Activated CD8-positive, alpha-beta memory T cell treated with anti-CD3 and anti-CD28 coated beads, Interleukin-2, amount 50 U/mL, for 4 hours (primary cell): ENCODE measurements around the gene FEV.
"Not testable (repeated sequence)": the region's sequence is repeated elsewhere in the genome, so short reads cannot be mapped to it uniquely, and the experiment has no call there.

Source experiments
- DNase-seq: peaks from one replicate; pipeline ENCODE4 v3.0.0-alpha.2; 2020

Gene FEV

GRCh38 chr2:218963601-218964000 is 21.4 kb downstream of the FEV start:
- no peak for DNase-seq

DNA sequence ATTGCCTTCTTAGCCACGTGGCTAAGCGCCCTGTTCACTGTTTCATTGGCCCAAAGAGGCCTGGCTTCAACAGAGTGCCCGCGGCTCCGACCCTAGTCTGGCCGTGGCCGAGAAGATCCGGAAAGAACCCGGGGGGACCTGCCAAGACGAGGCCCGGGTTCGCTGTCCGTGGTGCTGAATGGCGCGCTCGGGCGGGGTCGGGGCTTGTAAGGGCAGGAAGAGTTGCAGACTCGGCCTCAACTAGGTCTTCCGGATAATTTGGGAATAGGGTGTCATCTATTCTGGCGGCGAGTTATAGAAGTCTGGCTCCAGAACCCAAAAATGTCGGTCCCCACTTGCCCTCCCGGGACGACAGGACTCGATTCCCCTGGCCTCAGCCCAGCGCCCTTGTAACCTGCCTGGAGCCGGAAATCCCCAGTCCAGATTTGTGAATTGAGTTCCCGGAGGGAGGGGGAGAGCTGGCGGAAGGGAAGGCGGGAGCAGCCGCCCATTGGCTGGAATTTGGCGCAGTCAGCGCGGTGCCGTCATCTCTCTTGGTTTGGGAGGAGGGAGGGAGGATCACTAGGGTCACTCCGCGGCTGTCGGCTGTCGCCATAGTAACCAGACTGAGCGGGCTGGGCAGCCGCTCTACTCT is 22.0 kb downstream of the FEV start:
- DNase-seq: peak; percentile 60

DNA sequence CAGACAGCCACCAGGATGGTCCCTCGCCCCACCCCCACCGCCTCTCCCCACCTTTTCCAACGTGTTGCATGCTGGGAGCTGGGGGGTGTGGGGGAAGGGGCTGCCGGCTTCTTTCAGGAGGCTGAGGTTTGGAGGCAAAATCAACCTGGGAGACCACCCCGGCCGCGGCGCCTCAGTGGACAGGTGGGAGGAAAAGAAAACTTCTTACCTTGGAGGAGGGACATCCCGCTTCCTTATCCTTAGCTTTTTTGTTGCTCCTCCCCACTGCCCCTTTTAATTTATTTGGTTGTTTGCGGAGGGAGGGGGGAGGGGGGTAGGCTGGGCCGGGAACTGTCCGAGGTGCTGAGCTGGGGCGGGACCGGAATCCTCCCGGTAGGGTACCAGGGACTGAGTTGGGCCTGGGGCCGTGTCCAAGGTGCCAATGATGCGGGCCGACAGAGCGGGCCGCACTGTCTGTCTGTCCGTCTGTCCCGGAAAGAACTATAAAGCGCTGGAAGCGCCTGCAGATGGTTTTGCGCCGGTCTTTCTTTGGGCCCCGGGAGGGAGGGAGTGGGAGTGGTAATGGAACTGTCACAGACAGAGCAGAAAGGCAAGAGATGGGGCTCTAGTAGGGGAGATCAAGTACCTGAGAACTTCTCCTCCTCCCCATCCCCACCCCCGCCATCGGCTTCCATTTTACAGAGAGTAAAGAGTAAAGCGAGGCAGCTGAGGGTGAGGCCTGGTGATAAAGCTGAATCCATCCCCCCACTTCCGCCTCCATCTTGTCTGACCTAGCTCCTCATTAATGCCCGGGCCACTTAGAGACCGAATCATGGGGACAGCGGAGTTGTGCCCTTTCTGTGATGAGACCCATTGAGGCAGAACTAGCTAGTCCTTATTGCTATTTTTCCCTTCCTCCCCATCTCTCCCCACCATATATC is 23.1 kb downstream of the FEV start:
- no peak for DNase-seq

DNA sequence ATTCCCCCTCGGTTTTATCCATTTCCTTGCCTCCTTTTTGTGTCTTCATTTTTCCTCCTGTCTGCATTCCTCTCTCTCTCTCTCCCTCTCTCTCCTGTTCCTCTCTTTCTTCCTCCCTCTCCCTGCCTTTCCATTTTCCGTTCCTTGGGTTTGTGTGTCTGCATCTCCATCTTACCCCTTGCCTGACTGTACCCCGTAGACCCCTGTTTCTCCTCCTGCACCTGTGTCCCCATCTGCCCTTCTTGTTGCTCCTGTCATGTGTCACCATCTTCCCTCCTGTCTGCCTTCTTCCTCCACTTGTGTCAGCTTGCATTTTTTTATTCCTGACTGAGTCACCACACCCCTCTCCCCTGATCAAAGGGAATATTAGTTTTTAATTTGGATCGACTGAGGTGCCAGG is 23.8 kb downstream of the FEV start:
- DNase-seq: no peak

DNA sequence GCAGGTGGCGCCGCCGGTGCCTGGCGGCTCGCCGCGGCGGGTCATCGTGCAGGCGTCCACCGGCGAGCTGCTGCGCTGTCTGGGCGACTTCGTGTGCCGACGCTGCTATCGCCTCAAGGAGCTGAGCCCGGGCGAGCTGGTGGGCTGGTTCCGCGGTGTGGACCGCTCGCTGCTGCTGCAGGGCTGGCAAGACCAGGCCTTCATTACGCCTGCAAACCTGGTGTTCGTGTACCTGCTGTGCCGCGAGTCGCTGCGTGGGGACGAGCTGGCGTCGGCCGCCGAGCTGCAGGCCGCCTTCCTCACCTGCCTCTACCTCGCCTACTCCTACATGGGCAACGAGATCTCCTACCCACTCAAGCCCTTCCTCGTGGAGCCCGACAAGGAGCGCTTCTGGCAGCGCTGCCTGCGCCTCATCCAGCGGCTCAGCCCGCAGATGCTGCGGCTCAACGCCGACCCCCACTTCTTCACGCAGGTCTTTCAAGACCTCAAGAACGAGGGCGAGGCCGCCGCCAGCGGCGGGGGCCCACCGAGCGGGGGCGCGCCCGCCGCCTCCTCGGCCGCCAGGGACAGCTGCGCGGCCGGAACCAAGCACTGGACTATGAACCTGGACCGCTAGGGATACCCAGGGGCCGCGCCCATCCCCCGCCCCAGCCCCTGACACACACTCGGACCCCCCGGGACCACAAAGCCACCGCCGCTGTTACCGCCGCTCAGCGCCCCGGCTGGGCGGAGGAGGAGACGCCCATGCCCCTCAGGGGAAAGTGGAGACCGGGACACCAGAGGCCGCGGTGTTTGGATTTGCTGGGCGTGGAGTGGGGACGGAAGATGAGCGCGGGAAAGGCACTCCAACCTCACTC is 24.4 kb downstream of the FEV start:
- DNase-seq: no peak

DNA sequence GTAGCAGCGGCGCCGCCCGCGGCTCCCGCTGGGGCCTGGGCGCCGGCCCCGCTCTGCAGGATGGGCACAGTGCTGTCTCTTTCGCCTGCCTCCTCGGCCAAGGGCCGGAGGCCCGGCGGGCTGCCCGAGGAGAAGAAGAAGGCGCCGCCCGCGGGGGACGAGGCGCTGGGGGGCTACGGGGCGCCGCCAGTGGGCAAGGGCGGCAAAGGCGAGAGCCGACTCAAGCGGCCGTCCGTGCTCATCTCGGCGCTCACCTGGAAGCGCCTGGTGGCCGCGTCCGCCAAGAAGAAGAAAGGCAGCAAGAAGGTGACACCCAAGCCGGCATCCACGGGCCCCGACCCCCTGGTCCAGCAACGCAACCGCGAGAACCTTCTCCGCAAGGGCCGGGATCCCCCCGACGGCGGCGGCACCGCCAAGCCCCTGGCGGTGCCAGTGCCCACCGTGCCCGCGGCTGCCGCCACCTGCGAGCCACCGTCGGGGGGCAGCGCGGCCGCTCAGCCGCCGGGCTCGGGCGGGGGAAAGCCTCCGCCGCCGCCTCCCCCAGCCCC is 25.1 kb downstream of the FEV start:
- DNase-seq: no peak

- peak; percentile 63 for DNase-seq
Observed at GRCh38 chr2:218959141-218959731, 25.7 kb downstream of the FEV start, which contains the start of gene CDK5R2. TSS of gene CDK5R2 (plus strand) at chr2:218959666. CDS start at chr2:218959821, 155 bp downstream.

- no peak for DNase-seq
Observed at GRCh38 chr2:218958276-218958675, 26.7 kb downstream of the FEV start.

DNA sequence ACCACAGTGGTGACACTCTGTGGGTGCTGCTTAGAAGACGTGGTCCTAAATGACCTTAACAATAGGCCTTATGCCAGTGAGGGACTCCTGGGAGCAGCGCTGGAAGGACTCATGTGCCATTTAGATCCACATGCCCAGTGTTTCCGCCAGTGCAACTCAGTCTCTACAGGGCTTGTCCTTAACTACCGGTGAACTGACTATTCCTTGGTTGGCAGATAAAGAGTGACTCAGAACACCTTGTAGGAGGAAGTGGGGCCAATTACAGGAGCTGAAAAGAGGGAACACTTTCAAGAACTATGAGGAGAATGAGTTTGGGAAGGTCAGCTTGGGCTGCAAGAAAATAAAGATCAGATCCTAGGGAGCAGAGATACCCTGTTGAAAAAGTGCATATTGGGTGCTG is 27.3 kb downstream of the FEV start:
- DNase-seq: no peak

- DNase-seq: no peak
Observed at GRCh38 chr2:218956039-218956438, 28.9 kb downstream of the FEV start.

DNA sequence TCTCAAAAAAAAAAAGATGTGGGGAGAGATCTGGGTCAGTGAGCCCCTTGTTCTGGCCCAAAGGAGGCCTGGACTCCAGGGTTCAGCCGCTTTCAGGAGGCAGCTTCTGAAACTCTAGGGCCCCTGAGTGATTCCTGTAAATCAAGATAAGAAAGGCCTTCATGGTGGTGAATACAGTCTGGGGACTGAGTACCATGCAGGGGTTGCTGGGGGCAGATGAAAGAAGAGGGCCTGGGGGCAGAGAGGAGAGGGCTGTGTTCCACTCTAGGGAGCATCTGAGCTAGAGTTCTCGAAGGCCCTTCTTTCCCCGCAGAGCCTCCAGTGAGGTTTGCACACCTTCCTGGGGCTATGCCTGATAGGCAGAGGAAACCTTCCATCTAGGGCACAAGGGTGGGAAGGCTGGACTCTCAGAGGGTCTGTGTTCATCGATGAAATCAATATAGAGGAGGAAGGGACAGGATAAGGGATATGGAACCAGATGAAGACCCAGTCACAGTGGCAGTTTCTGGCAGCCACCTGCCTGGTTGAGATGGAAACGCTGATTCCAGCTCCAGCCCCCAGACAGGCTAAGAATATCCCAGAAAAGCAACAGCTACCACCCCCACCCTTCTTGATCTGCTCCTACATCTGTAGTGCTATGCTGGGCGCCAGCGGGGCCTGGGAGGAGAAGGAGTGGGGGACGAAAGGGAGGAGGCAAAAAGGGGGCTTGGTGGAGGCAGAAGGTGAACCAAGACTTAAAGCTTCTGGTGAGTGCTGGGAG is 30.3 kb downstream of the FEV start:
- DNase-seq: no peak

DNA sequence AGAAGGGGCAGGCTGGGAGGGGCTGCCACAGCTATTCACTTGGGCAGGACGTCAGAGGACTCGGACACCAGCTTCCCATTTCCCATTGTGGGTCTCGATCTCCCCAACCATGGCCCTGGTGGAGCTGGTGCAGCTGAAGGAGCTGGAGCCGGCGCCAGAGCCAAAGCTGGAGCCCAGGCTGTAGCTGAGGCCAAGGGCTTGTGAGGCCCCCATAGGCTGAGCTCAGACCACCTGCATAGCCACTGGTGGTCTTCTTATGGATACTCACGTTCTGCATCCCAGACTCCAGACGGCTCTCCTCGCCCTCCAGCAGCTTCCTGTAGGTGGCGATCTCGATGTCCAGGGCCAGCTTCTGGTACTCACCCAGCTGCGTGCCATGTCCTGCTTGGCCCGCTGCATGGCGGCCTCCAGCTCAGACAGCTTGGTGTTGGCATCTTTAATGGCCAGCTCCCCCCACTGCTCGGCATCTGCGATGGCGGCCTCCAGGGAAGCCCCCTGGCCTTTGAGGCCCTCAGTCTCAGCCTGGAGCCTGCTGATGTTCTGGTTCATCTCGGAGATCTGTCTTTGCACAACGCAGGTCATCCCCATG is 31.5 kb downstream of the FEV start:
- no peak for DNase-seq

GRCh38 chr2:218952160-218952559 is 32.8 kb downstream of the FEV start:
- DNase-seq: no peak

GRCh38 chr2:218946621-218947020 is 38.4 kb downstream of the FEV start:
- no peak for DNase-seq

GRCh38 chr2:218944759-218945404 is 40.1 kb downstream of the FEV start:
- no peak for DNase-seq

- DNase-seq: not testable (repeated sequence)
Observed at GRCh38 chr2:218931751-218932150, 53.2 kb downstream of the FEV start.
